HG03139 (cell line): ENCODE measurements around the gene SERPINB1.
"Not testable (repeated sequence)": the region's sequence is repeated elsewhere in the genome, so short reads cannot be mapped to it uniquely, and the experiment has no call there.

ENCODE experiments used
- ATAC-seq: cut with Tn5 transposase; IDR thresholded peaks from one replicate; pipeline ENCODE4 v1.9.1; 2021; ENCODE audit not compliant: unreplicated experiment

Gene SERPINB1

DNA sequence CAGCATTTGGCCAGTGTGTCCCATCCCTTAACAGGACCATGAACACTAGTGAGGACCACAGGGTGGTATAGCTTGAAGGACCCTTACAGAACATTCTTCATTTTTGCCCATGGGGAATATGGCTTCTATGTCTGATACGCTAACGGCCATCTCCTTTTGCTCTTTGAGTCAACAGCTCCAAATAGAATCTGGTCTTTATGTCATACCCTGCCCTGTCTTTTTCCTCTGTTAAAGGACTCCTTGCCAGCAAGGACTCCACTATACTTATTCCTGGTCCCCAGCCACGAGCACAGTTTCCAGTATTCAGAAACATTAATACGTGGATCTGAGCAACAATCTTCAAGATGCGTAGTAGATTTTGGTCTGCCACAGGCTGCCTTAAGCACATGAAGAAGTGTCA is 22.5 kb downstream of the SERPINB1 start:
- no peak for ATAC-seq

DNA sequence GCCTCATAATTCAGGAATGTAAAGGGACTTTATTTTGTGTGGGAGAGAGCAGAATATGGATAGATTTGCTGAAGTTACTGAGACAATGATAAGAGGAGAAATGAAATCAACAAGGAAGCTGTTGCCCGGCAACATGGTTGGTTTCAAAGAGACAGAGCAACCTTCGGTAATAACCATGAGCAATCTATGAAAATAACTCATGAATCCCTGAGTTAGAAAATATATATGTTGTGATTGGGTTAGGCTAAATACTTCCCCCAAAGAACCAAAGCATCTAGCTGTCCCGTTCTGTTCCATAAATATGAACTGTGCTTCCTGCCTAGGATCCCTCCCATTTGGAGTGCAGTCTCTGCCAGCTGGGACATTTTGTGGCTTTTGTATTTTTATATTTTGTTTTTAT is 23.1 kb downstream of the SERPINB1 start:
- no peak for ATAC-seq

DNA sequence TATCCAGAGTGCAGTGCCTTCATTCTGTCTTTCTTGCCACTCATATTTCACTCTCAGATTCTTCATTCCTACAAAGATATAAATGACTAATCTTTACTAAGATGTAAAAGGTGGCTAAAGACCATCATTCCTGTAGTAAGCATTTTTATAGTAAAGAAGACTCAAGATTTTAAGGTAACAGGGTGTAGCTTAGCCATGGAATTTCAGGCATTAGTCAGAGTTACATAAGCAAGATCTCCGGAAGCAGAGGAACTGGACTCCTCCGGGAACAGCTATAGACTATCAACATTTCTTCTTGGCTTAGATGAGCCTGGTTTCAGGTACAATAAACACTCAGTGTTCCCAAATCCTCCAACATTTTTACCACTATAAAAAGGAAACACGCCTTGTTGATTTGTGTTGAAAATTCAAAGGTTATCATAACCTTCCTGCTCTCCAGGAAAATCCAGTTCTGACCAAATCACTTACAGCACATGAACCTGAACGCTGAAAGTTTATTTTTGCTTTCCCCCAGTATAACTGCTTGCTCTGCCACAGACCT is 23.7 kb downstream of the SERPINB1 start:
- ATAC-seq = no peak

DNA sequence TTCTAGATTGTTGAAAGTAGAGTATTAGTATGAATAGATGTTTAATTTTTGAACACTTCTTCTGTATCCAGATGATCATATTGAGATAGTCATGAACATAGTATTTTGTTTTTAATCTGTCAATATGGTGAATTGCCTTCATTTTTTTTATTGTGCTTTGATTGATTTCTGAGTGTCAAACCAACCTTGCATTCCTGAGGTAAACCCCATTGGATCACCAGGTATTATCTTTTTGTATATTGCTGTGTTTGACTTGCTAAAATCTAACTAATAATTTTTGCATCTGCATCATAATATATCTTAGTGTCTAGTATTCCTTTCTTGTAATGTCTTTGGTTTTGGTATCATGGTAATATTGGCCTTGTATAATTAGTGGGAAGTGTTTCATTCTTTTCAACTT is 25.5 kb downstream of the SERPINB1 start:
- ATAC-seq = no peak

DNA sequence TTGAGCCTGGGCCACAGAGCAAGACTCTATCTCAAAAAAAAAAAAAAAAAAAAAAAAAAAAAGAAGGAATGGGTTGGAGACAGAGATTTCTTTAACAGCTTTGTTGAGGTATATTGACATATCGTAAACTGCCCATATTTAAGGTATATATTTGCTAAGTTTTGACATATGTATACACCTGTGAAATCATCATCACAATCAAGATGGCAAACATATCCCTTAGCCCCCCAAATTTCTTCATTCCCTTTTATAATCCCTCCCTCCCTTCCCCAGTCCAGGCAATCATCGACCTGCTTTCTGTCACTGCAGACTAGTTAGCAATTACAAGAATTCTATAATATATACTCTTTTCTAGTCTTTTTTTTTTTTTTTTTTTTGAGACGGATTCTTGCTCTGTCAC is 29.0 kb downstream of the SERPINB1 start:
- no peak for ATAC-seq

DNA sequence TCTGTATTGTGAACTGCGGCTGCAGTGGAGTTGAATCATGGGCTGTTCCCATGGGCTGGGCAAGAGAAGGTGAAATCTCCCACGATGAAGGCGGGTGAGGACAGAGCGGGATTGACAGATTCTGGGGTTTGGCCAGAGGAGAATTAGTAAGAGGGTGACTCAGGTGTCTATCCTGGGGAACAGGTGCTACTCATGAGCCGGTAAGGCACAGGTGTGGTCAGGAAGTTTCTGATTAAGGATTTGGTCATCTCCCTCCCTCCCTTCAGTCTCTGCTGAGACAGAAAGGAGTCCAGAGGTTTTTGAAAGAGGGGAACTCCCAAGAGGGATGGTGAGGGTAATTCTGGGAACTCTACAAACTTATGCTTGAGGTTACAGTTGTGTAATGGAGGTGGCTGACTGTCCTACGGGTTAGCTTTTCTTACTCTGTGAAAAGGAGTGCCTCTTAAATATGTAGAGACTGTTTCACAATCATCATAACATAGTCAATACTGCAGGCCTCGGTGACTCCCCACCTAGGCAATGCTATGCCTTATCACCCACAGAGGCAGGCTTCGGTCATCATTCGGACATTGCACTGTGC is 31.5 kb downstream of the SERPINB1 start:
- ATAC-seq = no peak

DNA sequence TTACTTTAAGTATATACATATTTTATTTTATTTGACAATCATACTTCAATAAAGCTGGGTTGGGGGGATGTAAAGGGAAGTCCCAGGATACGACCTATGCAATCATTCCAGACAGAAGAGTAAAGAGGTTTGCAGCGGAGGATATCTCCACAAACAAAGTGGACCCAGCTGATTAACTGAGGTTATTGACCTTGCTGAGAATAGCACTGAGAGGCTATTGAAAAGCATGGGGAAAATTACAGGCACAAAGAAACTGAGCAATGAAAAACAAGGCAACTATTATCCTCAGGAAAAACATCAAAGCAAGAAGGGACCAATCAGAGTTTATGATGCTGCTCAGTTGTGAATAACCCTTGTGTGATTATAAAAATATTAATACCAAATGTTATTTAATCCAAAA is 32.6 kb downstream of the SERPINB1 start:
- ATAC-seq = no peak

DNA sequence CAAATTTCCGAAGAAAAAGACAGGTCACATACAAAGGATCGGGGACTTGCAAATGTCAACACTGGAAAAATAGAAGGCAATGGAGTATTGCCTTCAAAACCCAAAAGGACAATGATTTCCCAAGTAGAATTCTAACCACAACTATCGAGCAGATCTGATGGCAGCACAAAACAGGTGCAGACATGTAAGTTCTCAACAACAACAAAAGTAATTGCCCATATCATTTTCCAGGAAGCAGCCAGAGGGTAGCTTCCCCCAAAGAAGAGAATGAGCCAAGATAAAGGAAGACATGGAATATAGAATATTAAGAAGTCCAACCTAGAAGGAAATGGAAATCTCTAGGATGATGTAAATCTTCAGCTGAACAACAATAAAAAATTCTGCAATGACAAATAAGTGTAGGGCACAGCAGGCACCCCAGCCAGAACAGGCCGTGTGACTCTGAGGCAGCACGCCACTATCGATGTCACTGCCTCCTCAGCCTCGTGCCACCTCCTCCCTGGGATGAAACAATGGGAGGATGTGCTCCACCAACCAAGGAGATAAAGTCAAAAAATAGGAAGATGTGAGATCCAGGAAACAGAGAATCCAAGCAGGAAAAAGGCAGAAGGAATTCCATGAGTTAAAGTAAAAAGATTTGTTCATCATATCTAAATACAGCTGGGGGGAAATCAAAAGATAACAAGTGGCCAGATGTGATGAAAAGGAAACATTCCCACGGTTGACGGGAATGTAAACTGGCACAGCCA is 34.1 kb downstream of the SERPINB1 start:
- no peak for ATAC-seq

DNA sequence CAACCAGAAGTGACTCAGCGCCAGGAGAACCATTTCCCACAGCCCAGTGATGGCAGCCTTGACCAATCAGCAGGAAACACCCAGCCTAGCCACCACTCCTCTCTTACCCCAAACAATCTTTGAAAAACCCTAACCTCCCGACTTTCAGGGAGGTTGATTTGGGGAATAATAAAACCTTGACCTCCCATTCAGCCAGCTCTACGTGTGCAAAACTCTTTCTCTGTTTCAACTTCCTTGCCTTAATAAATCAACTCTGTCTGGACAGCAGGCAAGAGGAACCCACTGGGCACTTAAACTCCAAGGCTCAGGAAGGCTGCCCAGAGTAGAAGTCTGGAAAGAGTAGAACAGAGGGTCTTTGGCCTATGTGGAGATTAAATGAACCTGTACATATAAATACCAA is 35.0 kb downstream of the SERPINB1 start:
- no peak for ATAC-seq

DNA sequence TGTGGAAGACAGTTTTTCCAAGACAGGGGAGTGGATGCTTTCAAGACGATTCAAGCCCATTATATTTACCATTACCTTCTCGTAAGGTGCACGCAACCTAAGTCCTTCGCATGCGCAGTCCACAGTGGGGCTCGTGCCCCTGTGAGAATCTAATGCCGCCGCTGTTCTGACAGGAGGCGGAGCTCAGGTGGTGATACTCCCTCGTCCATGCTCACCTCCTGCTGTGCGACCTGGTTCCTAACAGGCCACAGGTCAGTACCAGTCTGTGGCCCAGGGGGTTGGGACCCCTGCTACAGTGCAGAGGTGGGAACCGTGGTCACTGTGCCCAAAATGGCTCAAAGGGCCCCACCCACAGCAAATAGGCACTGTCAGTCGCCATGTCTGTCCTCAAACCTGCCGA is 36.6 kb downstream of the SERPINB1 start:
- no peak for ATAC-seq

DNA sequence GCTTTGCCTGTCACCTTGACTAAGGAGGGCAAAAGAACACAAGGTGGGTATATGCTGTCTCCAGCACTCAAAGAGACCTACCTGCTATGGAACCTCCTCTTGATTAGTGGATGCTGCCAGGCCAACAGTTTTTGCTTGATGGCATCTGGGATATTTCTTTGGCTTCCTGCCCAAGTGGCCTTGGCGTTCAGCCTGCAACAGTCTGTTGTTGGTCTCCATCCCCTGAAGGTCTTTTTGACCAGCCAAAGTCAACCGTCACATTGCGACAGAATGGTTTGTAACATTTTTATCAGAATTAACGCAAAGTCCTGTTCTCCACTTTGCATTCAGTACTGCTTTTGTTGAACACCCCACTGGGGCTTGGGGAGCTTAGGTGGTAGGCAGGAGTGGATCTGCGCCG is 37.1 kb downstream of the SERPINB1 start:
- ATAC-seq = no peak

DNA sequence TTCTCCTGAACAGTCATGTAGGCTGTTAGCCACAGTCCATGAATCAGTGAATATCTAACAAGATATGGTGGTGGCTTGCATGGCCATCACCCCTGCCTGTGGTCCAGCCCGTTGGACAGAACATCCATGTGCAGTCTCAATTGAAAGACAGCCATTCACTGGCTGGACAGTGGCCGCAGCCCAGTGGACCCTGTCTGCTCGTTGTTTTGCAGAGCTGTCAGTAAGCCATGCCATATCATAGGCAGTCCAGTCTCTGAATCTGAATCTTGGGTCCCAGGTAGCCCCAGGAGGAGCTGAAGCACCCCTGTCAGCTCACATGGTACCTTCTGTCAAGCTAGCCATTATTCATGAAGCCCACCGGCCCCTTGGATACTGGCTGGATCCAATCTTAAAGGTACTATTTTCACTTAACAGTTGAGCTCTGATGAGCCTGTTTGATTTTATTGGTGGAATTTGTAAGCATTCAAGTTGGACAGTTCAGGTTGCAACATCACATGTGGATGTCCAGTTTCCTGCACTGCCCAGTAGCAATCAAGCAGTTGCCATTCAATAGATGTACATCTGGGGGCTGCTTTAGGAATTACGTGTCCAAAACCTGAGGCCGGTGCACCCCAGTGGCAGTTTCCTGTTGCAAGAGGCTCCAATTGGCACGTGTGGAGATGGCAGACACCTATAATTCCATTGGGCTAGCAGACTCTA is 37.8 kb downstream of the SERPINB1 start:
- no peak for ATAC-seq

DNA sequence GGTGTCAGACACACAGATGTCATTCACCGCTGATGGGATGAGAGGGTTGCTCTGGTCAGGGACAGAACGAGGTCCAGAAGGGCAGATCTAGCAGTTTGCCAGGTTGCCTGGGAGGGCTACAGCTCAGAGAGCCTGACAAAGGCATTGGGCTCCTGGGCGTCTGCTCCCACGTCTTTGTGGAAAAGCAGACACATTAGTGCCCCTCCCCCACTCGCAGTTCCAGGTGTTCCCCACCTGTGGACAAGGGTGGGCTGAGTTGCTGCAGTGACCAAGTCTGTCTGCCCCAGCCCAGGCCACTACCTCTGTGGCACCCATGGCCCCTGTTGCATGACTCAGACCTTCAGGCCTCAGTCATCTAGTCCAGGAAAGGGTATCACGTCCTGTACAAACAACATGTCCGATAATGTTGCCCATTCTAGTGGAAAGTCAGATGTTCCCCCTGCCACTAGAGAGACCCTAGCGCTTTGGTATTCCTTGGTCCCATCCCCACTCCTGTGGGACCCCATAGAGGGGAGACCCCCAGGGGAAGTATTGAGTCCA is 39.1 kb downstream of the SERPINB1 start:
- ATAC-seq = no peak

DNA sequence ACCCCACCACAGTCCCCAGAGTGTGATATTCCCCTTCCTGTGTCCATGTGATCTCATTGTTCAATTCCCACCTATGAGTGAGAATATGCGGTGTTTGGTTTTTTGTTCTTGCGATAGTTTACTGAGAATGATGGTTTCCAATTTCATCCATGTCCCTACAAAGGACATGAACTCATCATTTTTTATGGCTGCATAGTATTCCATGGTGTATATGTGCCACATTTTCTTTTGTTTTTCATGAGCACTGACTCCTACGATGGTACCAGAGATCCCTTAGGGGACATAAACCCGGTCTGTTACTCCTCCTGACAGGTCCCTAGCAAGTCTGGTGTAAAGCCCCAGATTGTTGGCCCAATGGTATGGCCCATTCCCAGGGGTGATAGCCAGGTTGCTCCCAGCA is 40.0 kb downstream of the SERPINB1 start:
- ATAC-seq = not testable (repeated sequence)

DNA sequence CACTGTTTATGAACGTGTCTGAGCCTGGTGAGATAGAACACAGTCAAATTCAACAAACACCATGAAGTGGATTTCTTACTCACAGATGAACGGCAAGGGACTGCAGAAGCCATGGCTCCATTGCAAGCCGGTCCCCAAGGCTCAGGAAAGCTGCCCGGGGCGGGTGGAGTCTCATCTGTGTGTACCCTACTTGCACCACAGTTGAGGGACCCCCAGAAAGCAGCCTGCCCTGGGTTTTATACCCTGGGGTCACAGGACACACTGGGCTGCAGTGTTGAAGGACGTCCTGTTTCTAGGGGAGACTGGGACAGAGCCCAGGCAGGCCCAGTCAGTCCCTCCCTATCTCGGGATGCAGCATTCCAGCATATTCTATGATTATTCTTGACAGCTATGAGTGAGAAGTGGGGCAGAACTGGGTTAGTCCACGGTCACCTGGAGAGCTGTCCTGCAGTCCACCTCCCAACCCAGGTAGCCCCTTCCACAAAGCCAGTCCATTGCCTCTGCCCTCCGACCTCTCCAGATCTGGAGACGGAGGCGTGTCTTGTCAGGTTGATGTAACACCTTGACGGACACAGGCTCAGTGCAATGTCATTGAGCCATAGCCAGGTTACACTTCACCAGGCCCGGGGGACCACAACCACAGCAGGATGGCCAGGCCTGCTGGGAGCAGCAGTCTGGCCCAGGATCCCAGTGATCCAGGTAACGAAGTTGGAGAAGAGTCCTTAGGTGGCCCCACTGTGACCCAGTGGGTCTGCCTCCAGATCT is 40.9 kb downstream of the SERPINB1 start:
- ATAC-seq = no peak

DNA sequence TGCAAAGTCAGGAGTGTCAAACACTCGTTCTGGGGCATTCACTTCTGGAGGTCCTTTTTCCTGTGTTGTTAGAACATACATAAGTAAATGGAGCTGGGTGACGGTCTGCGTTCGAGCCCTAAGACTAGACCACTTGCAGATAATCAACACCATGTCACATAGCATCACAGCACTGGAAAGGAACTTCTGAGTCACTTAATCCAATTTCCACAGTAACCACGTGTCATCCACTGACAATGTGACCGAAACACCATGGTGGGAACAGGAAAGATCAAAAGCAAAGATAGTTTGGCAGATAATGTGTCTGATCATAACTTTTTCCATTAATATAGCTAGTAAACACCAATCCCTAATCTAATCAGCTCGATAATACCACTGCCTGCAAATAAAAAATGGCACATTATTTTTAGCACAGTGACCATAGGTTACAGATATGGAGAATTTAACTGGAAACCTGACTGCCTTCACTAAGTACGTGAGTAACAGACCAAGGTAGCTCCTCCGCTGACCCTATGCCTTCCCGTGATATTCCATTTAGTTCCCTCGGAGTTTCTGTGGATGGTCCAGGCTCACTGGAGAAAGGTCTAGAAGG is 41.6 kb downstream of the SERPINB1 start:
- ATAC-seq = no peak

DNA sequence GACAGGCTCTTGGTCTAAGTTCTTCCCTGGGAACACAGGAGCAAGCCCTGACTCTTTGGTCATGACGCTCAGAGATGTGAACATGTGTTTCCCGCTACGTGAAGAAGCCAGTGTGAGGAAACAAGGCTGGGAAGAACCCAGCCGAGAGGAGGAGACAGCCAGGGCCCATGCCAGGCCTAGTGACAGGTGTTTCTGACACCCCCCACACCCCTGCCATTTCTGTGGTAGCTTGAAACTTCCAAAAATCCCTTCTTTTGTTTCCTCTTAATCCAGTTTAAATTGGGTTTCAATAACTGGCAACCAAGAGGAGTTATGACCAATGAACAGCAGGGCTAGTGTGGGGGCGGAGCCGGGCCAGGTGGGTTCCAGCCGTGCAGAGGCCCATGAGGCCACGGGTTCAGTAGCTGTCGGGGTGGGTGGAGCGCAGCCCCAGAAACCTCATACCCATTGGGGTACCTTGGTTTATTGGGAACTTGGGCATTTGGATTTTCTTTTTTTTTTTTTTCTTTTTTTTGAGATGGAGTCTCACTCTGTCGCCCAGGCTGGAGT is 43.0 kb downstream of the SERPINB1 start:
- ATAC-seq = no peak

DNA sequence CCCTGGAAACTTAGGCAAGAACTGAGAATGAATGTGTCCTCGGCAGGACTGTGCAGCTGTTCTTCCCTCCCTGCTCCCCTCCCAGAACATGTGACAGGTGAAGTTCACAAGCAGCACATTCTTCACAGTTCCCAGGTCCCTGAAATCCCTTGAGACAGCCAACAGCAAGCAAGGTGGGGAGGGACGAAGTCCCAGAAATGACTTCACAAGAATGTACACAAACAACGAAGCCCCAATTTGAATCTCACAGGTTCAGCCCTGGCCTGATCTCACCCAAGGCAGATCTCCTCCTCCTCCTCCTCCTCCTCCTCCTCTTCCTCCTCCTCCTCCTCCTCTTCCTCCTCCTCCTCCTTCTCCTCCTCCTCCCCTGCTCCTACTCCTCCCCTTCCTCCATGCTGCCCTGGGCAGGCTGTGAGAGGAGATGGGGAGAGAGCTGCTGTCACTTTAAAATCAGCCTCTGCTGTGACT is 44.1 kb downstream of the SERPINB1 start:
- ATAC-seq = no peak

DNA sequence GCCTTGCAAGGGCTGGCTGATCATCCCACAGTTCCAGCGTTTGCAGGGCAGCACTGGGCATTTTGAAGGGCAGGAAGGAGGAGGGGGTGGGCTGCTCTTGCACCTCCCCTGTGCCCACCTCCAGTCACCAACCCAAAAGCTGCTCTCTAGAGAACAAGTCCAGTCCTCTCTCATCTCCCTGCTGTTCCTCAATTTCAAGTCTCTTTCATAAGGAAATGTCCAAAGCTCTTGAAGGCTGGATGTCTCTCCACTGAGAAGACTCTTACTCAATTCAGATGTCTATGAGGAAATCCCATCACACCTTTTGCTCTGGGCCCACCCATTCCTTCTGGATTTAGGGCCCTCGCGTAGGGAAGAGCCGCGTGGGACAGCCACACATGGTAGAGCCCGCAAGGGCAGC is 44.8 kb downstream of the SERPINB1 start:
- ATAC-seq = no peak

DNA sequence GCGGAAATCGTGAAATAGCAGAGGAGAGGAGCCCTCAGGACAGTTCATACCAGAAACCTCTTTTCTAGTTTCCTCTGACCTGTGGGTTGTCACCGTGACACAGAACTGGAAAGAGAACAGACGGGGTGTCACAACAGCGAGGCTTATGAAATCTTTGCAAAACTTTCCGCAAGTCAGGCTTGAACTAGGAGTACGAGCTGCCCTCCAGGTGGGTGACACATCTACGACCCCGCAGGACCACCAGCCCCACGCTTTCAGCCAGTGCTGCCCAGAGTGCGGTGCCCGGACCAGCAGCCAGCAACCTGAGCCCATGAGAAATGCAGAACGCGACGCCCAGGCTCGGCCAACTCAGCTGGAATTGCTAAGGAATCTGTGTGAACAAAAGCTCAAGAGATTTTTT is 45.7 kb downstream of the SERPINB1 start:
- ATAC-seq = no peak
